Ovary (tissue), 9 donors: ENCODE measurements around the gene NUAK1. TPM values are rescaled to one million over a fixed set of nuclear protein-coding genes. Genes with fewer than 3 reads are reported as not detected.

ENCODE experiments used
- DNase-seq, 5 donors: peaks; one replicate each; pipeline ENCODE4 v3.0.0-alpha.2; 2019 to 2020
- H3K27ac ChIP-seq, 2 donors: fragments of 200-600 bp; one replicate each; pipeline versions ENCODE4 v1.5.1 to v1.8.0; 2019 to 2022
- H3K27me3 ChIP-seq: fragments of 200-600 bp; one replicate; pipeline ENCODE4 v1.8.0; 2022
- H3K36me3 ChIP-seq: fragments of 200-600 bp; sonication (generic); one replicate; pipeline ENCODE4 v1.5.1; 2019
- H3K4me1 ChIP-seq: one replicate; pipeline ENCODE4 v1.8.1; 2013; ENCODE audit warnings: mild to moderate bottlenecking, moderate library complexity; ENCODE audit not compliant: insufficient read depth
- H3K4me3 ChIP-seq: fragments of 200-600 bp; sonication (generic); one replicate; pipeline ENCODE4 v1.5.1; 2017
- H3K9me3 ChIP-seq, 2 donors: fragments of 200-600 bp in 1 of 2; sonication (generic) in 1 of 2; one replicate each; pipeline versions ENCODE4 v1.5.1 to v1.8.1; 2013 to 2019; ENCODE audit warnings: mild to moderate bottlenecking in 1 of 2, moderate library complexity in 1 of 2
- EP300 ChIP-seq: sonication (generic); formaldehyde crosslinking; IDR thresholded peaks from one replicate; pipeline ENCODE4 v1.6.1; 2017; ENCODE audit warnings: antibody characterized with exemption
- POLR2A ChIP-seq: fragments of 450-650 bp; IDR thresholded peaks from one replicate; pipeline ENCODE4 v1.6.1; 2017; ENCODE audit warnings: antibody characterized with exemption, mild to moderate bottlenecking, moderate library complexity
- WGBS, 3 donors: extraction: QIAGEN DNeasy Blood & Tissue Kit in 1 of 3; methylation state at CpG; one replicate each; pipeline versions ENCODE4 v1.1.5 to v1.1.7; 2013 to 2017; 5-methylcytosine and 5-hydroxymethylcytosine counted together
- intact Hi-C, 4 donors: fragments of 100-400 bp; cut with DNase I; formaldehyde crosslinking; loops; one replicate each; pipeline versions ENCODE4 v1.11.0 to v1.15.1; 2022 to 2023
- polyA plus RNA-seq, 2 donors: library from polyadenylated mRNA; stranded (reverse); fragments of 200-250 nt in 1 of 2; fragments of 350-450 nt in 1 of 2; fragmentation: Illumina TruSeq in 1 of 2; extraction: RNeasy Lipid Tissue Mini Kit (QIAGEN cat#74804) in 1 of 2; gene quantifications; one replicate each; pipeline ENCODE4 v1.2.3, GENCODE V29; 2013 to 2014
- total RNA-seq, 7 donors: library from RNA; depleted of rRNA in 2 of 7; stranded (reverse); fragments of >200 nt in 2 of 7; fragmentation: NEBNext Ultra II Directional in 3 of 7; extraction: Animal tissue kit (Norgen Biotek cat#: 25700) in 3 of 7; gene quantifications; one replicate each; pipeline versions ENCODE4 v1.1.0 to v1.2.4, GENCODE V29; 2016 to 2023
- TF ChIP-seq, protein P1 (sequence below), 3 donors: fragments of 450-650 bp in 2 of 3; fragments of 200-600 bp in 1 of 3; IDR thresholded peaks; one replicate each; pipeline versions ENCODE4 v1.5.1 to v1.8.0; 2016 to 2022; ENCODE audit warnings: antibody characterized with exemption in 3 of 3, mild to moderate bottlenecking in 1 of 3
- donor health status: DM: no; HTN: no; CAD: no; lungs with moderate emphysema.
- donor health status: DM: no; HTN: no; CAD: no.
- donor health status: Bipolar disorder and iron deficiency.
- donor health status: DM: yes; HTN: yes; CAD: no.
- donor health status: DM: no; HTN: no; CAD: no.
- donor health status: DM: yes; HTN: yes; CAD: no.

The NUAK1 gene
- total and polyA plus RNA-seq, 9 donors = 2.8 to 22.2 (median 12.0) TPM

DNA sequence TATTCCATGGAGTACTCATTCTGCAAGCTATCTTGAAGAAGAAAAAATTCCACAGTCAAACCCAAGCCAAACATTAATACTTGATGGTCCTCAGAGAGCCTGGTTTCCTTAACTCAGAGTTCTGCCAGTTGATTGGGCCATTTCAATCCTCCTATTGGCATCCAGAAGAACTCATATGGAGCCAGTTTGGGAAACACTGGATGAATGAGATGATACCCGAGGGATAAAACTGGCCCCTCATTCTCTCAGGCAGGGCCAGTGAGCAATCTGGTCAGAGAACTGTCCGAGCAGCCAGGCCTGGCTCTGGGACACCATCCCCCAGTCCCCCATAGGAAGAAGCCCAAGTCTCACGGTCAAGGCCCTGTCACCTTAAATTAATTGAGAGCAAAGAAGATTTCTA lies 48.8 kb downstream of the NUAK1 start:
- Histone ChIP-seq H3K4me3 (no peak overlapping the region), H3K9me3 (no peaks in the 10 kb centered on the region), H3K27ac (peak overlapping the region; percentile 13 to 80), H3K36me3 (no peaks in the 10 kb centered on the region), H3K27me3 (no peaks in the 10 kb centered on the region), H3K4me1 (peaks cover 17% of the 10 kb centered on the region)
- 59 to 83% (median 74%) methylated on average over 3 of the region's 3 CpGs for WGBS, 3 donors
- intact Hi-C loops = loop anchor here in 1 of 4 donors (5.0 kb wide), 1 partner anchor 47 kb away; the partner anchor contains the start of gene NUAK1
- TF ChIP-seq, protein P1, sequence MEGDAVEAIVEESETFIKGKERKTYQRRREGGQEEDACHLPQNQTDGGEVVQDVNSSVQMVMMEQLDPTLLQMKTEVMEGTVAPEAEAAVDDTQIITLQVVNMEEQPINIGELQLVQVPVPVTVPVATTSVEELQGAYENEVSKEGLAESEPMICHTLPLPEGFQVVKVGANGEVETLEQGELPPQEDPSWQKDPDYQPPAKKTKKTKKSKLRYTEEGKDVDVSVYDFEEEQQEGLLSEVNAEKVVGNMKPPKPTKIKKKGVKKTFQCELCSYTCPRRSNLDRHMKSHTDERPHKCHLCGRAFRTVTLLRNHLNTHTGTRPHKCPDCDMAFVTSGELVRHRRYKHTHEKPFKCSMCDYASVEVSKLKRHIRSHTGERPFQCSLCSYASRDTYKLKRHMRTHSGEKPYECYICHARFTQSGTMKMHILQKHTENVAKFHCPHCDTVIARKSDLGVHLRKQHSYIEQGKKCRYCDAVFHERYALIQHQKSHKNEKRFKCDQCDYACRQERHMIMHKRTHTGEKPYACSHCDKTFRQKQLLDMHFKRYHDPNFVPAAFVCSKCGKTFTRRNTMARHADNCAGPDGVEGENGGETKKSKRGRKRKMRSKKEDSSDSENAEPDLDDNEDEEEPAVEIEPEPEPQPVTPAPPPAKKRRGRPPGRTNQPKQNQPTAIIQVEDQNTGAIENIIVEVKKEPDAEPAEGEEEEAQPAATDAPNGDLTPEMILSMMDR (IDR thresholded peaks at IDR 0.05) = no peak
- TF ChIP-seq EP300 = no peak
- TF ChIP-seq POLR2A = no peak
- no peak for DNase-seq

DNA sequence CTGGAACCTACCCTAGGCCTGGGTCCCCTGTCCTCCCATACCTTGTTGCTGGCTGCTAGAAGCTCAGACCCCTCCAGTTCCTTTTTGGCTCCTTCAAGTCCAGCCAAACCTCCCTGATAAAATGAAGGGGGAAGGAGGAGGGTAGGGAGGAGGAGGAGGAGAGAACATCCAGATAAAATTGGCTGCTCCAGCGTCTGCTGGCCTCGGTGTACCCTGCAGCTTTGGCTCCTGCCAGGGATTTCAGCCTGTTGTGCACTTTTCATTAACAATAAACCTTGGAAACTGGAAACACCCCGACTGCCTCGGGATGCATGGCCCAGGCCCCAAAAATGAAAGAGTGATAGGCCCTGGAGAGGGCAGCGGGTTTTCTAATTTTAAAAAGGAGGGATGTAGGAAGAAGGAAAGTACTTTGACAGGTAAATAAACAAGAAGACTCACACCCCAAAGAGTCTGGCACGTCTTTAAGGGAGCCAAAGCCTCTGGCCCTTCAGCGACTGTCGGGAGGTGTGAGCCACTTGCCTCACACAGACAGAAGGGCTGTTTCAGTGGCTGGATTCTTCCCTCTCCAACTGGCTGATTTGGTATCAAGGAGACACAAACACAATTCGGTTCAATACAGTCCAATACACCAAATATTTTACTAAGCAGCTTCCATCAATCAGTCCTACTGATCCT lies 49.8 kb downstream of the NUAK1 start:
- intact Hi-C loops = loop anchor here in 1 of 4 donors (5.0 kb wide), 1 partner anchor 48 kb away; the partner anchor contains the start of gene NUAK1

DNA sequence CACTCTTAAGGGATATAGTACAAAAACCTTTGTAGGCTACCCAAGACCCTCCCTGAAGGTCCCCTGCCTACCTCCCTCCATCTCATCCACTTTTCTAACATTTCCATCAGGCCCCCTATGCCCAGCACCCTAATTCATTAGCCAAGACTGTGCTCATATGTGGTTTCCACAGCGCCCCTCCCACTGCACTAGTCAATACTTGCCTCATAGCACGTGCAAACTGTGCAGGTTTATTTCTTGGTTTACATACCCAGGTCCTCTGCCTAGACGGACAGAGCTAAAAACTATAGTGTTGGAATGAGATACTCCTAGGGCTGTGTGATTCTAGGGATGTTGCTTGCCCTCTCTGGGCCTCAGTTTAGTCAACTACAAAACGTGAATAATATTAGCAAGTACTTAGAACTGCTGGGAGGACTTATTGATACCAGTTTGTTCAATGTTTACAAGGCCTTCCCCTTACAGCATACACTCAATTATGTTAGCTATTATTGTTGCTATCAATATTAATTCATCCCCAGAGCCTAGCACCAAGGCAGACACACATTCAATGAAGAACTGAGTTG lies 50.4 kb downstream of the NUAK1 start:
- DNase-seq = no peak
- peaks cover 23% of the 10 kb centered on the region for H3K4me1 ChIP-seq
- intact Hi-C loops = loop anchor here in 1 of 4 donors (5.0 kb wide), 1 partner anchor 49 kb away; the partner anchor contains the start of gene NUAK1
- peak overlapping the region; percentile 13 to 80 for H3K27ac ChIP-seq
- no peak overlapping the region for H3K4me3 ChIP-seq
- WGBS, 3 donors = 59 to 65% (median 59%) methylated on average over 4 of the region's 4 CpGs
- H3K27me3 ChIP-seq = no peaks in the 10 kb centered on the region
- H3K9me3 ChIP-seq = no peaks in the 10 kb centered on the region
- H3K36me3 ChIP-seq = no peaks in the 10 kb centered on the region
- TF ChIP-seq, protein P1 (IDR thresholded peaks at IDR 0.05) = no peak
- TF ChIP-seq POLR2A = no peak
- no peak for TF ChIP-seq EP300

More for the DNA sequence above, 49.8 kb downstream of the NUAK1 start:
- DNase-seq = peak; percentile 61 to 84 (median 76)
- Histone ChIP-seq H3K27me3 (no peaks in the 10 kb centered on the region), H3K36me3 (no peaks in the 10 kb centered on the region), H3K4me1 (peaks cover 22% of the 10 kb centered on the region), H3K27ac (peak overlapping the region; percentile 13 to 80), H3K4me3 (no peak overlapping the region), H3K9me3 (no peaks in the 10 kb centered on the region)
- 10 to 12% (median 12%) methylated on average over 9 of the region's 9 CpGs for WGBS, 3 donors
- TF ChIP-seq, protein P1 (IDR thresholded peaks at IDR 0.05) = no peak
- TF ChIP-seq POLR2A = no peak
- no peak for TF ChIP-seq EP300

DNA sequence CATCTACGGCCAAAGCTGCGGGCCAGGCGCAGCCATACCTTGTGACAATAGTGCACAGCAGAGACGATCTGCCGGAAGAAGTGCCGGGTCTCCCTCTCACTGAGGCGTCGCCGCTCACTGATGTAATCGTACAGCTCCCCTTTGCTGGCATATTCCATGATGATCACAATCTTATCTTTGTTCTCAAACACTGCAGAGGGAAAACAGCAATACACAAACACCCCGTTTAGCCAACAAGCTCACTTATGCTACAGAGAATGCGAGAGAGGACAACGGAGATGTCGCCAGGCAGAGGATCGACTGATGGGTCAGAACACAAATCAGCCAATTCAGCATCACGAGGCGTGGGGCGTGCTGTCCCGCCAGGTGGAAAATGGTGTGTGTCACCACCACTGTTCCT lies 52.1 kb downstream of the NUAK1 start:
- TF ChIP-seq POLR2A = no peak
- TF ChIP-seq EP300 = no peak
- TF ChIP-seq, protein P1 (IDR thresholded peaks at IDR 0.05) = no peak
- DNase-seq = no peak
- Histone ChIP-seq H3K4me3 (no peak overlapping the region), H3K36me3 (no peaks in the 10 kb centered on the region), H3K27me3 (no peaks in the 10 kb centered on the region), H3K4me1 (peaks cover 23% of the 10 kb centered on the region), H3K9me3 (no peaks in the 10 kb centered on the region), H3K27ac (no peak overlapping the region)
- intact Hi-C loops = loop anchor here in 1 of 4 donors (5.0 kb wide), 1 partner anchor 51 kb away; the partner anchor contains the start of gene NUAK1
- whole genome bisulfite sequencing, 3 donors = 95% methylated on average over 19 of the region's 19 CpGs
